ENCODE results near the gene TIMP1. TPM values are rescaled to one million over a fixed set of nuclear protein-coding genes. Genes with fewer than 3 reads are reported as not detected.

The TIMP1 gene
- total RNA-seq, 1 experiment from 2014 or later, result 660 TPM

- no peak for DNase-seq (ENCODE audit: extremely low read depth, low read depth)
Measured at GRCh38 chrX:47632666-47633065, 50.4 kb downstream of the TIMP1 start.

GRCh38 chrX:47633689-47634590 lies 51.7 kb downstream of the TIMP1 start:
- no peak for DNase-seq (ENCODE audit: extremely low read depth, low read depth)

GRCh38 chrX:47634871-47635575 lies 52.8 kb downstream of the TIMP1 start:
- DNase-seq (ENCODE audit: extremely low read depth, low read depth), result no peak

Small RNA genes within 50 kb of the gene (small RNA-seq; reads per million reads assigned to genes)
- 0 reads per million in 2 experiments for gene MIR4769

Other genes with a start within 250 kb of the TIMP1 start
- gene ZNF157, start 211.9 kb upstream of the TIMP1 start, total RNA-seq (2014; rRNA removed; shearing (Covaris generic)), result not detected in 2 replicates
- gene ZNF41, start 99.2 kb upstream of the TIMP1 start, total RNA-seq (2014; rRNA removed; shearing (Covaris generic)), result 29.1 and 29.5 TPM in 2 replicates
- 51.6 and 57.0 TPM in 2 replicates for gene ARAF, start 21.2 kb upstream of the TIMP1 start, total RNA-seq (2014; rRNA removed; shearing (Covaris generic))
- 0.14 TPM in 1 of 2 replicates, not detected in the other for gene SYN1, start 37.4 kb downstream of the TIMP1 start, total RNA-seq (2014; rRNA removed; shearing (Covaris generic))
- 0.10 TPM in 1 of 2 replicates, not detected in the other for gene CFP, start 47.5 kb downstream of the TIMP1 start, total RNA-seq (2014; rRNA removed; shearing (Covaris generic))
- 36.4 and 40.4 TPM in 2 replicates for gene ELK1, start 68.1 kb downstream of the TIMP1 start, total RNA-seq (2014; rRNA removed; shearing (Covaris generic))
- gene UXT, start 76.7 kb downstream of the TIMP1 start, total RNA-seq (2014; rRNA removed; shearing (Covaris generic)), result 241 and 269 TPM in 2 replicates